Erythroblast (primary cell): ENCODE measurements around the gene MACROD2.

Experiments used
- GATA1 ChIP-seq: IDR thresholded peaks from 2 replicates; pipeline ENCODE4 v1.6.1; 2011; ENCODE audit warnings: low read depth, mild to moderate bottlenecking, control low read depth, low read length, moderate library complexity
- POLR2A ChIP-seq: IDR thresholded peaks from 2 replicates; pipeline ENCODE4 v1.6.1; 2011; ENCODE audit warnings: mild to moderate bottlenecking, low read length

GRCh38 chr20:14878676-14879019 lies 883.3 kb downstream of the MACROD2 start:
- TF ChIP-seq POLR2A = no peak
- no peak for TF ChIP-seq GATA1
